Panc1 (cell line): ENCODE measurements around the gene MYO16. TPM values are rescaled to one million over a fixed set of nuclear protein-coding genes. Genes with fewer than 3 reads are reported as not detected.

Experiments
- ATAC-seq: fragments of 200-7000 bp; cut with Tn5 transposase; 2 replicates; pipeline ENCODE4 v1.9.1; 2020; ENCODE audit warnings: mild to moderate bottlenecking, moderate library complexity
- BruUV-seq: library from RNA; stranded (reverse); fragments of 400-500 nt; replicated peaks from 2 replicates; lab custom pipeline; 2021; lab: Mats Ljungman, UMichigan
- CTCF ChIA-PET: fragments of 300-600 bp; sonication (Branson Sonifier 250); formaldehyde crosslinking; loops from one replicate; lab custom pipeline; 2022; ENCODE audit warnings: antibody characterized with exemption; lab: Charles Lee
- POLR2A ChIA-PET: fragments of 300-600 bp; sonication (Branson Sonifier 250); formaldehyde crosslinking; loops from one replicate; lab custom pipeline; 2022; ENCODE audit warnings: antibody characterized with exemption; lab: Charles Lee
- DNase-seq: peaks from one replicate; pipeline ENCODE4 v3.0.0-alpha.2; 2010; ENCODE audit warnings: low read depth, low spot score
- H3K27ac ChIP-seq: 2 replicates; pipeline ENCODE4 v1.5.1; 2011; ENCODE audit warnings: mild to moderate bottlenecking, low read length, inconsistent platforms
- H3K27me3 ChIP-seq: fragments of 200-500 bp; sonication (Bioruptor generic); 2 replicates; pipeline ENCODE4 v1.6.0; 2014; ENCODE audit warnings: low read length, inconsistent platforms; ENCODE audit not compliant: control insufficient read depth, insufficient read depth
- H3K36me3 ChIP-seq: fragments of 200-500 bp; sonication (Bioruptor generic); 2 replicates; pipeline ENCODE4 v1.5.1; 2014; ENCODE audit warnings: inconsistent platforms, mild to moderate bottlenecking, low read length, moderate library complexity; ENCODE audit not compliant: control insufficient read depth, insufficient read depth
- H3K4me1 ChIP-seq: 2 replicates; pipeline ENCODE4 v1.5.1; 2011; ENCODE audit warnings: inconsistent platforms, mild to moderate bottlenecking, low read length, moderate library complexity; ENCODE audit not compliant: control insufficient read depth, insufficient read depth
- H3K4me3 ChIP-seq, 2 experiments: 2 replicates each; pipeline ENCODE4 v1.5.1; 2011 to 2012; ENCODE audit warnings: low read depth in 2 of 2, low read length in 2 of 2, mild to moderate bottlenecking in 2 of 2, inconsistent platforms in 1 of 2, moderate library complexity in 1 of 2
- H3K9me3 ChIP-seq: fragments of 200-500 bp; sonication (Bioruptor generic); 2 replicates; pipeline ENCODE4 v1.5.1; 2014; ENCODE audit warnings: low read depth, mild to moderate bottlenecking, inconsistent platforms, low read length, moderate library complexity; ENCODE audit not compliant: control insufficient read depth, insufficient read depth
- POLR2AphosphoS5 ChIP-seq: IDR thresholded peaks from 2 replicates; pipeline ENCODE4 v1.6.1; 2012; ENCODE audit warnings: mild to moderate bottlenecking, low read depth, low read length, moderate library complexity
- SIN3A ChIP-seq: IDR thresholded peaks from 2 replicates; pipeline ENCODE4 v1.6.1; 2012; ENCODE audit warnings: low read depth, mild to moderate bottlenecking, low read length, moderate library complexity, borderline replicate concordance; ENCODE audit not compliant: insufficient read depth
- TCF7L2 ChIP-seq: IDR thresholded peaks from 2 replicates; pipeline ENCODE4 v1.6.1; 2011; ENCODE audit warnings: mild to moderate bottlenecking, low read depth, low read length, inconsistent platforms
- in situ Hi-C: cut with HindIII; loops from 2 replicates; pipeline ENCODE4 v1.10.0; 2016; ENCODE audit warnings: low sequenced_read_pairs, low pct_unique_long_range_greater_than_20kb
- intact Hi-C: fragments of 100-400 bp; cut with micrococcal nuclease; formaldehyde crosslinking; loops from one replicate; pipeline ENCODE4 v1.10.0; 2022; ENCODE audit not compliant: unreplicated experiment
- total RNA-seq: library from RNA; stranded (reverse); gene quantifications from one replicate; pipeline ENCODE4 v1.2.1, GENCODE V29; 2021; ENCODE audit not compliant: unreplicated experiment
- TF ChIP-seq, protein P1 (sequence below), 2 experiments: IDR thresholded peaks; 2 replicates each; pipeline ENCODE4 v1.6.1; 2011 to 2012; ENCODE audit warnings: low read depth in 2 of 2, control low read depth in 1 of 2, low read length in 1 of 2, mild to moderate bottlenecking in 1 of 2, moderate library complexity in 1 of 2; ENCODE audit not compliant: insufficient read depth in 1 of 2
- TF ChIP-seq, protein P2 (sequence below): fragments of 450-650 bp; IDR thresholded peaks from 2 replicates; pipeline ENCODE4 v1.5.1; 2017; ENCODE audit warnings: mild to moderate bottlenecking

The MYO16 gene
- total RNA-seq, 1 experiment from 2014 or later: 0.08 TPM

GRCh38 chr13:109139346-109139745, 509.9 kb downstream of the MYO16 start:
- Histone ChIP-seq H3K27ac (no peak overlapping the region), H3K4me3 (no peak overlapping the region), H3K9me3 (no peaks in the 10 kb centered on the region), H3K27me3 (no peaks in the 10 kb centered on the region), H3K36me3 (no peaks in the 10 kb centered on the region), H3K4me1 (no peaks in the 10 kb centered on the region)
- DNase-seq (no peak), ATAC-seq (no peak)
- BruUV-seq: no TSS peak
- TF ChIP-seq, protein P1, sequence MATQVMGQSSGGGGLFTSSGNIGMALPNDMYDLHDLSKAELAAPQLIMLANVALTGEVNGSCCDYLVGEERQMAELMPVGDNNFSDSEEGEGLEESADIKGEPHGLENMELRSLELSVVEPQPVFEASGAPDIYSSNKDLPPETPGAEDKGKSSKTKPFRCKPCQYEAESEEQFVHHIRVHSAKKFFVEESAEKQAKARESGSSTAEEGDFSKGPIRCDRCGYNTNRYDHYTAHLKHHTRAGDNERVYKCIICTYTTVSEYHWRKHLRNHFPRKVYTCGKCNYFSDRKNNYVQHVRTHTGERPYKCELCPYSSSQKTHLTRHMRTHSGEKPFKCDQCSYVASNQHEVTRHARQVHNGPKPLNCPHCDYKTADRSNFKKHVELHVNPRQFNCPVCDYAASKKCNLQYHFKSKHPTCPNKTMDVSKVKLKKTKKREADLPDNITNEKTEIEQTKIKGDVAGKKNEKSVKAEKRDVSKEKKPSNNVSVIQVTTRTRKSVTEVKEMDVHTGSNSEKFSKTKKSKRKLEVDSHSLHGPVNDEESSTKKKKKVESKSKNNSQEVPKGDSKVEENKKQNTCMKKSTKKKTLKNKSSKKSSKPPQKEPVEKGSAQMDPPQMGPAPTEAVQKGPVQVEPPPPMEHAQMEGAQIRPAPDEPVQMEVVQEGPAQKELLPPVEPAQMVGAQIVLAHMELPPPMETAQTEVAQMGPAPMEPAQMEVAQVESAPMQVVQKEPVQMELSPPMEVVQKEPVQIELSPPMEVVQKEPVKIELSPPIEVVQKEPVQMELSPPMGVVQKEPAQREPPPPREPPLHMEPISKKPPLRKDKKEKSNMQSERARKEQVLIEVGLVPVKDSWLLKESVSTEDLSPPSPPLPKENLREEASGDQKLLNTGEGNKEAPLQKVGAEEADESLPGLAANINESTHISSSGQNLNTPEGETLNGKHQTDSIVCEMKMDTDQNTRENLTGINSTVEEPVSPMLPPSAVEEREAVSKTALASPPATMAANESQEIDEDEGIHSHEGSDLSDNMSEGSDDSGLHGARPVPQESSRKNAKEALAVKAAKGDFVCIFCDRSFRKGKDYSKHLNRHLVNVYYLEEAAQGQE (IDR thresholded peaks at IDR 0.05; ENCODE audit: insufficient read depth in 1 of 2, low read depth in 2 of 2, low read length in 1 of 2): no peak
- TF ChIP-seq TCF7L2 (no peak), SIN3A (no peak), POLR2AphosphoS5 (no peak)
- TF ChIP-seq, protein P2, sequence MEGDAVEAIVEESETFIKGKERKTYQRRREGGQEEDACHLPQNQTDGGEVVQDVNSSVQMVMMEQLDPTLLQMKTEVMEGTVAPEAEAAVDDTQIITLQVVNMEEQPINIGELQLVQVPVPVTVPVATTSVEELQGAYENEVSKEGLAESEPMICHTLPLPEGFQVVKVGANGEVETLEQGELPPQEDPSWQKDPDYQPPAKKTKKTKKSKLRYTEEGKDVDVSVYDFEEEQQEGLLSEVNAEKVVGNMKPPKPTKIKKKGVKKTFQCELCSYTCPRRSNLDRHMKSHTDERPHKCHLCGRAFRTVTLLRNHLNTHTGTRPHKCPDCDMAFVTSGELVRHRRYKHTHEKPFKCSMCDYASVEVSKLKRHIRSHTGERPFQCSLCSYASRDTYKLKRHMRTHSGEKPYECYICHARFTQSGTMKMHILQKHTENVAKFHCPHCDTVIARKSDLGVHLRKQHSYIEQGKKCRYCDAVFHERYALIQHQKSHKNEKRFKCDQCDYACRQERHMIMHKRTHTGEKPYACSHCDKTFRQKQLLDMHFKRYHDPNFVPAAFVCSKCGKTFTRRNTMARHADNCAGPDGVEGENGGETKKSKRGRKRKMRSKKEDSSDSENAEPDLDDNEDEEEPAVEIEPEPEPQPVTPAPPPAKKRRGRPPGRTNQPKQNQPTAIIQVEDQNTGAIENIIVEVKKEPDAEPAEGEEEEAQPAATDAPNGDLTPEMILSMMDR: no peak
- in situ Hi-C loops: no loop called here
- POLR2A ChIA-PET: no interaction called here
- intact Hi-C loops: loop anchor here (10.0 kb wide), 1 partner anchor 175 kb away; no protein-coding TSS in a partner anchor
- CTCF ChIA-PET: no interaction called here

DNA sequence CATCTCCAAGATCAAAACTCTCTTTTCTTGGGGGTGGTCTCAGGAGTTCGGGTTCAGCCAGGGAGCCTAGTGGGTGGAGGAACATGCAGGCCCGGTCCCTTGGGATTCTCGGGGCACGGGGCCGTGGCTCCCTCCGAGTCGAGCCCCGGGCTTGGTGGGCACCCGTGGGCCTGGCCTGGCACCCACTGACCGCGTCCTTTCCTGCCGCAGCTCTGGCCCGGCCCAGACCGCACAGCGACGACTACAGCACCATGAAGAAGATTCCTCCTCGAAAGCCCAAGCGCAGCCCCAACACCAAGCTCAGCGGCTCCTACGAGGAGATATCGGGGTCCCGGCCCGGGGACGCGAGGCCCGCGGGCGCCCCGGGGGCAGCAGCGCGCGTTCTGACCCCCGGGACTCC, 510.6 kb downstream of the MYO16 start:
- no peak for ATAC-seq
- no TSS peak for BruUV-seq
- intact Hi-C loops (no loop called here), in situ Hi-C loops (no loop called here)
- no peaks in the 10 kb centered on the region for H3K9me3 ChIP-seq
- H3K27ac ChIP-seq: no peak overlapping the region
- CTCF ChIA-PET: no interaction called here
- H3K4me3 ChIP-seq: no peak overlapping the region
- H3K4me1 ChIP-seq: no peaks in the 10 kb centered on the region; the same call in 1 of the 2 replicates
- TF ChIP-seq, protein P1 (IDR thresholded peaks at IDR 0.05; ENCODE audit: insufficient read depth in 1 of 2, low read depth in 2 of 2, low read length in 1 of 2): no peak
- no peak for TF ChIP-seq POLR2AphosphoS5
- no peak for TF ChIP-seq TCF7L2
- TF ChIP-seq, protein P2: no peak
- no peak for TF ChIP-seq SIN3A
- no peaks in the 10 kb centered on the region for H3K36me3 ChIP-seq
- POLR2A ChIA-PET: no interaction called here
- no peaks in the 10 kb centered on the region for H3K27me3 ChIP-seq
- no peak for DNase-seq
